ENCODE data around the gene CYP1B1.
A peak's percentile ranks its signal among the peaks of the same experiment; 100 is the strongest.
"Not testable (repeated sequence)": the region's sequence is repeated elsewhere in the genome, so short reads cannot be mapped to it uniquely, and the experiment has no call there.

The CYP1B1 gene

DNA sequence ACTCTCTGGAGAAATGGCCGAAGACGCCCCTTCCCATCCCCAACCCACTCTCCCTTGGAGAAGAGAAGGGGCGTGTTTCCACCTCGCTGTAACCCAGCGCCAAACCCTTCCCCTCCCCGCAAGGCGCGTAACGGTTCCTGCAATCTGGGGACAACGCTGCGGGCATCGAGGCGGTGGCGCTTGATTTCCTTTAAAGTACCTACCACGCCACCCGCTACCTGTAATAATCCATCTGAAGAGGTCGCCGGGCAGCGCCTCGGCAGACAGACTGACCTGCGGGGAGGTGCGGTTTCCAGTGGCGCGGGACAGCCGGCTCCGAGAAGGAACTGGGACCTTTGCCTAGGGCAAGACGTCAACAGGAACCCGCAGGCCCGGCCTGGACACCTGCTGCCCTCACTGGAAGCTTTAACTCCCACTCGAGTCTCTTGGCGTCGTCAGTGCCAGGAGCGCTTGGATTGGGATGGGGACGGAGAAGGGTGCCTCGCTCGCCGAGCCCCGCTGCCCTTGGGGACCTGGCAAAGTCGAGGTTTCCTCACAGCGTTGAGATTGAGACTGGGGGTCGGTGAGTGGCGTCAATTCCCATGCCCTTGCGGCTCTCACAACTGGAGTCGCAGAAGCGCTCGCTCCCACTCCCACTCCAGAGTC, at the start of gene CYP1B1:
CYP1B1 (minus strand) TSS at position 645 of the 645 bp plus-strand sequence. CDS start 763 bp downstream, outside the sequence.
- no peak for DNase-seq (ENCODE audit: low read depth in 2 of 3, low spot score in 1 of 3)

DNA sequence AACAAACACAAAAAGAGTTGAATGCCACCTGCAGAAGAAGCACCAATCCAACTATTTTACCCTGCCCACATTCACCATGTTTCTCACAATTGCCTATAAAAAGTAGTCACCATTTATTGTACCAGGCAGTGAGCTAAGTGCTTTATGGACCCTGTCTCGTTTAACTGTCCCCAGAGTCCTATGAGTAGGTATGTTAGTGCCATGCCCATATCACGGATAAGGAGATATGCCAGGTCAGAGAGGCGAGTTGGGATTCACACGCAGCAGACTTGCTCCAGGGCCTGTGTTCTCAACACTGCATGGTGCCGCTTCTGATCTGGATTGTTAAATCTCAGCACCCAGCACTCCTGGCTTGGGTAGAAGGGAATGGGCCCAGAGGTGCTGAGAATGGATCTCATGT, 49.1 kb upstream of the CYP1B1 start:
- DNase-seq (ENCODE audit: low read depth in 2 of 3, low spot score in 1 of 3): no peak

DNA sequence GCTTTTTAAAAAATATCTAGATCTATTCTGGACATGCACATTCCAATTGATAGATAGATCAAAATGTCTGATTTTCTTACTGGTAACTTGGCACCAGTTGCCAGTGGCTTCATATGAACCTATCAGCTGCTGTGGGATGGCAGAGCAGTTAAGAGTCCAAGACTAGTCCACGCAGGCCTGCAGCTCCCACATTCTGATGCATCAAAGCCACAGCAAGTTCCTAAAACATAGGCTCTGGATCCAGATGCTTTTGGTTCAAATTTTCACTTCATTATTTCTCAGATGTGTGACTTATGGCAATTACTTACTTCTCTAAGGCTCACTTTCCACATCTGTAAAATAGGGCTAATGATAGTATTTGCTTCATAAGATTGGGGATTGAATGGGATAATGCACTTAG, 48.0 kb upstream of the CYP1B1 start:
- DNase-seq (ENCODE audit: low read depth in 2 of 3, low spot score in 1 of 3): no peak

DNA sequence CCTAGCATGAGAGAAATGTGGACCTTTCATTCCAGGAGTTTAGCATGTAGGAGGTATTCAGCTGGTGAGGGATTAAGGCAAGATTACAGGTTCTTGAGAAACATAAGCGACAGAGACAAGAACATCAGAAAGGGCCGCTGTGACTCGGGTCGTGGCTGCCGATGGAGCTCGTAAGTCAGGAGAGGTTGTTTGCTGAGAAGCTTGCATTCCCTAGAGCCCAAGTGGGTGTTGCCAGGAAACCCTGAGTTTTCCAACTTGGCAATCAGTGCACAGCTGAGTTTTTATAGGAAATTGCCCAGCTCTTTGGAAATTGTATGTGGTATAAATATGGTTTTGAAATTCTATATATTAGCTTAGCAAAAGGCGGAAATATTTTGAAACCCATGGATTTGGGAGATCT, 46.4 kb upstream of the CYP1B1 start:
- no peak for DNase-seq (ENCODE audit: low read depth in 2 of 3, low spot score in 1 of 3)

DNA sequence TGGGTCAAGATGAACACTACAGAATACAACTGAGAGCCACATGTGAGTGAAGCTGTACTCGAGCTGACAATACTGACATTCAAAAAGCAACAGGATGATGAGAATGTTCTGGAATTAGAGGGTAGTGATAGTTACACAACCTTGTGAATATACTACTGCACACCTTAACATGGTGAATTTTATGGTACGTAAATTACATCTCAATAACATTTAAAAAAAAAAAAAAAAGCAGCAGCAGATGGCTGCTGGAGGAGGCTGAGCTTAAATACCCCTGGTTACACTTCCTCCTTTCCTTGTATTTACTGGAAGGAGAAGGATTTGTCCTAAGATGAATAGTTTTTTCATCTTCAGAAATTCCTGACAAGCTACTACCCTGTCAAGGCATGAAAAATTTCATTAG, 45.5 kb upstream of the CYP1B1 start:
- no peak for DNase-seq (ENCODE audit: low read depth in 2 of 3, low spot score in 1 of 3)

DNA sequence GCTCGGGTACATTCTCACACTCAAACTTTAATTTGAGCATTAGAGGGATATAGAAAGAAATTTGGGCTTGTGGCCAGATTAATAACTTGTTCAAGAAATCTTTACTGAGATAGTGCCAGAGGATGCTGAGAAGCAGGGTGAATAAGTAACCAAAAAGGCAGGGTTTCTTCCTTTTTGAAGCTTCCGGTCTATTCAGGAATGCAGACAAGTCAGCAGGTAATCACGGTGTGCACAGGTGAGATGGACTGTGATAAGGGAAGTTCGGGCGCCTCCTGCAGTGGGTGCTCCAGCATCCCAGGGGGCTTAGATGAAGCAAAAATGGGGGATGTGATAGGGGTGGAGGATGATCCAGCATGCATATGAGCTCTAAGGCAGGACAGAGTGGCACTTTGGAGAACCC, 44.9 kb upstream of the CYP1B1 start:
- DNase-seq (ENCODE audit: low read depth in 2 of 3, low spot score in 1 of 3): no peak

DNA sequence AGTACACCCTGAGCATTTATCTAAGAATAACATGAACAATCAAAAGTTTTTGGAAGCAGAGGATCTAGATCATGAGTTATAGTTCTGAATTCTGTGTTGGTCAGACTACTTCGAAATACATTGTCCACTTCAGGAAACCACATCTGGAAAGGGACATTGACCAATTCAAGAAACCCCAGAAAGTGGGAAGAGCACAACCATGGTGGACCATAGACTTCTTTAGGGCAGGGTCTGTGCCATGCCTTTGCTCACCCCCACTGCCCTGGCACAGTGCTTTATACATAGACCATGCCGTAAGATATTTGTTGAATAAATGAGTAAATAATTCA, 44.3 kb upstream of the CYP1B1 start:
- DNase-seq (ENCODE audit: low read depth in 2 of 3, low spot score in 1 of 3): no peak

DNA sequence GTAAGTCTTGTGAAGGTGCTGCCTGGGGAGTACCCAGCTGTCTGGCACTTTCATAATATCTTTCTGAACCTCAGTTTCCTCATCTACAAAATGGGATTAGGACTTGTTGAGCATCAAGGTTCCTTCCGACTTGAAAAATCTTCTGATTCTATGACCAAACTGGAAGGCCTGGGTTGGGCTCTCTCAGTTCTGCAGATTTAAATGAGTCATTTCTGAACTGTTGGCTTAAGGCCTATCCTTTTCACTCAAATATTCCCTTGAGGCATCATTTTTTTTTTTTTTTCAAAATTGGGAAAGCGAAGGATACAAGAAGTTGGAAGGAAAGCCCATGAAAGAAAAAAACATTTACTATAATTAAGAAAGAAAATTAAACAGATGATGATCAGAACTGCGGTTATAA, 40.8 kb upstream of the CYP1B1 start:
- no peak for DNase-seq (ENCODE audit: low read depth in 2 of 3, low spot score in 1 of 3)

DNA sequence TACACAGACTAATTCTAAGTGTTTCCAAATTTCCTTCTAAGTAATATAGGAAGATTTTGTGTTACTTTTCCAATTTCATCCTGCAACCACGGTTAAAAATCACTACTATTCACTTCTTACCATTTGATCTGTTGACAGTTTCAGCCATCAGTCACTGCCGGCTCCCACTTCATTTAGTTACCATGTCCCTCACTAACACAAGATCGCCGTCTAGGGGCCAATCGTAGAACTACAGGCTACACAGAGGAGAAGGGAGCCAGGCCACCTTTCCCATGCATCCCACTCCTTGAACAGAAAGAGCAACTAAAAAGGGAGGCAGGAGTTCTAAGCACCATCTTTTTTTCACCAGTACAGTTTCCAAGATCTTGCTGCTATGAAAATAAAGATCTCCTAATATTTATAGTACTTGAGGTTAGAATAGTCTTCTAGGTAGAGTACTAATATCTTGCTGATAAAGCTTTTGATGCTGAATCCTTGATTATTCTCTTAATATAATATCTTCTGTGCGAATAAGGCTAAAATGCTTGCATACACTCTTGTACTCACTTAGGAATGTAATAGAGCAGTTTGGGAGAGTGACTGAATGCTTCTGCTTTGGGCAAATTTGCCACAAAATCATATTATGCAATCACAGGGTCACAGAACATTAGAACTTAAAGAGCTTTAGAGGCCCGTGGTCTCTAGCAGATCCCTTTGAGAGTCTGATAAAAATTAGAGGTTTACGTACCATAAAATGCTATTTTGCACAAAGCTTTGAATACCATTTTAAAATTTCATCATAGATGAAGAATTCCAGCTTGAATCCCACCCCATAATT, 39.5 kb upstream of the CYP1B1 start:
- peak; percentile 65 to 82 (median 71) for DNase-seq (ENCODE audit: low read depth in 2 of 3, low spot score in 1 of 3)

DNA sequence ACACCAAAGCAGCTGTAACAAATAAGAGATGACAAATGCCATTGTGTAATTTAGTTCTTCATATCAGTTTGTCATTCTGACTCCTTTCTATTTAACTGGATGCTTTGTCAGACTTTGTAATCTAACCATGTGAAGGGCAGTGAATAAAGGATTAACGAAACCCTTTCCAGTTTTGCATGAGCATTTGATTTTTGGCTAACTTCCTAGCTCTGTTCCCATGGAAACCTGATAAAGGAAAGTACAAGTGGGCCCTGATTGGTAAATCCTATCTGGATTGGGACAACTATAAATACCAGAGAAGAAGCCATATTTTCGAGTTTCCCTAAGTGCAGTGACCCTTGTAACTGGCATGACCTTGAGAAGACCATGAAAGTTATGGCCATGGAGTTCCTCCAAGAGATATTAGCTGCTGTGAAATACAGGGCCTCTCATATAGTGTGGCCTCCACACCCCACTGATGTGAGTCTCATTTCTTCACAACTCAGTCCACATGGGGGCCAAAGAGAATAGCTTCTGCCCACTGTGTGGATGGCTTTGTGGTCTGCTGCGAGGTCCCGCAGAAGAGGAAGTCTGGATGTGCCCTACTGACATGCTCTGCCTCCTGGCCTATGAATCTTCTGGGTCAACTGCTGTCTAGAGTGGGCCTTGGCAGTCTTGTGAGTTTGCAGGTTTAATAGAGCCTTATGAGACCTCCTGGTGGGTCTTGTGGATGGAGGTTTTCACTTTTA, 38.2 kb upstream of the CYP1B1 start:
- DNase-seq (ENCODE audit: low read depth in 2 of 3, low spot score in 1 of 3): no peak

DNA sequence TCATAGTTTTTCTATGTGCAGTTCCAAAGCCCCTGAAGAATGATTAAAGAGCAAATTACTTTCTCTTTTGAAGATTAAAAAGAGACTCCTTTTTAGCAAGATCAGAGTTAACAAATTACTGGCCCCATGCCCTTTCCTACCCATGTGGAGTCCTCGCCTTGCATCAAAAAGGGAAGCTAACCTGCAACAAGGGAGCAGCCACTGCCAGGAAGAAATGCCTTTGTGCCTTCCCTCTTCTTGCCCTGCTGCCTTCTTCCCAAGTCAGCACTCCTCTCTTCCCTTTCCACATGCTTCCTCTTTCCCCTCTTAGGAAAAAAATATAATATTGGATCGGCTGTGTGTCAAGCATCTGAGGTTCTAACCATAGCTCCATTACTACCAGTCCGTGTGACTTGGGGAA, 37.1 kb upstream of the CYP1B1 start:
- DNase-seq (ENCODE audit: low read depth in 2 of 3, low spot score in 1 of 3): no peak

DNA sequence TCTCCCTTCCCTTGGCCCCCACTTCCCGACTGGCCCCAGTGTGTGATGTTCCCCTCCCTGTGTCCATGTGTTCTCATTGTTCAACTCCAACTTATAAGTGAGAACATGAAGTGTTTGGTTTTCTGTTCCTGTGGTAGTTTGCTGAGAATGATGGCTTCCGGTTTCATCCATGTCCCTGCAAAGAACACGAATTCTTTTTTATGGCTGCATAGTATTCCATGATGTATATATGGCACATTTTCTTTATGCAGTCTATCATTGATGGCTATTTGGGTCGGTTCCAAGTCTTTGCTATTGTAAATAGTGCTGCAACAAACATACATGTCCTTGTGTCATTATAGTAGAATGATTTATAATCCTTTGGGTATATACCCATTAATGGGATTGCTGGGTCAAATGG, 35.4 kb upstream of the CYP1B1 start:
- not testable (repeated sequence) for DNase-seq (ENCODE audit: low read depth in 2 of 3, low spot score in 1 of 3)

DNA sequence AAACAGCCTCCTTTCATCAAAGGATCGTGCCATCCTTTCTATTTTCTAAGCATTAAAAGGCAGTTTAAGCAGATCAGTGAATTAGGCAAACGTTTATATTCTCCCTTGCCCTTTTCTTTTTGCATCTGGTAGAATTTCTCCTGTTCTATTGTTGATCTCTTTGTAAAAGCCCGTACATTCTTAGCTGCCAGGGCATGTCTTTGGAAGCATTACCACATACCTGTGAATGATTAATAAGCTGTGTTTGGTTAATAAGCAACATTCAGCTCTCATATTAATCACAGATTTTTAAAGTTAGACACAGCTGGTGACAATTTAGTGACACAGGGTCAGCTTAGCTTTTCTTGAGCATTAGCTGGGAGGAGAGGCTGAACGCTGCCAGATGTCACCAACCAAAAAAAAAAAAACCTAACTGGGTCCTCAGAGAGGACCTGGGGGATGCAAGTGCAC, 33.8 kb upstream of the CYP1B1 start:
- no peak for DNase-seq (ENCODE audit: low read depth in 2 of 3, low spot score in 1 of 3)

DNA sequence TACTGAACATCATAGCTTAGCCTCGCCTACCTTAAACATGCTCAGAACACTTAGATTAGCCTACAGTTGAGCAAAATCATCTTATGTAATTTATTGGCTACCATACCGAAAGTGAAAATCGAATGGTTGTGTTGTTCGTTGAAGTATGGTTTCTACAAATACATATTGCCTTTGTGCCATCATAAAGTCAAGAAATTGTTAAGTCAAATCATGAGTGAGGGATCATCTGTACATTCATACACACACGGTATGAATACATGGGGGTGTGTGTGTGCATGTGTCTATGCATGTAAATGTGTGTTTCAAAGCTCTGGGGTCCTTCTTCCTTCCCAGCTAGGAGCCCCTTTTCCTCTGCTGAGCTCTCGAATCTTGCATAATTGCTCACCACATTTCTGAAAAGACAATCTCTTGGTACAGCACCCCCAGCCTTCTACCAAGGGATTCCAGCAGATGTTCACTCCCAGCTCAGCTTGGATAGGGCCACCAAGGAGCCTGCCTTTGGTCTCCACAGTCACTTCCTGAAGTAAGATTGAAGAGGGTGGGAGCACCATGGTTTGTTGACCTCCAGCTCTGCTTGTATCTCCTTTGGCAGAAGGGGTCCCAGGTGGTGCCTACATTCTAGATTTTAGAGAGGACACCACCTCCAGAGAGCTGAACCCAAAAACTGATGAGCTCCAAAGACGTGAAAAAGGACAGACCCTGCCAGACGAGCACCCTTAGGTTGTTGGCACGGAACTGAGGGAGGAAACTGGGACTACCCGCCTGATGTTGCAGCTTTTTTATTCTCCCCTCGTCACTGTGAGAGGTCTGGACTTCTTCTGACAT, 33.2 kb upstream of the CYP1B1 start:
- DNase-seq (ENCODE audit: low read depth in 2 of 3, low spot score in 1 of 3): no peak

DNA sequence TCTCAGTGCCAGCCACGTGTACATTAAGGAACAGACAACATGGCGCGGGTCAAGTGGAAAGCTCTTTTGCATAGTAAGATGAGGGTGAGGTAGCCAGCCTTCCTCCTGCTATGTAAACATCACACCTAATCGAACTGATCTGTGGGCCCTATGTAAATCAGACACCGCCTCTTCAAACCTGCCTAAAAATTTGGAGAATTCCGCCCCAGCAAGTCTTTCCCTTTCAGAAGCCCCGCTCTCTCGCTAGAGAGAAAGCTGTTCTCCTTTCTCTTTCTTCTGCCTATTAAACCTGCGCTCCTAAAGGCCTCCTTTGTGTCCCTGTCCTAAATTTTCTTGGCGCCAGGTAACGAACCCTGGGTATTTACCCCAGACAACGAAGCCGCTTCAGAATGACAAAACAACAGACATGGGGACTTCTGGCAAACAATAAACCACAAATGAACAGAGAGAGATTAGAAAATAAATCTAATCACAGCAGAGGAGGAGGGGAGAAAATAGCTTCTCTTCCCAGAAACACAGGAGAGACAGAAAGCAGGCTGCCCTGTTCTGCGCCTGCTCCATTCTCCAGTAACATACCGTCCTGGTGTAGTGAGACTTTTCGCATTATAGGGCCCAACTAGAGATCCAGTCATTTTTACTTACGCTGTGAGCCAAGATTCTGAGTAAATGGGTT, 31.9 kb upstream of the CYP1B1 start:
- no peak for DNase-seq (ENCODE audit: low read depth in 2 of 3, low spot score in 1 of 3)

DNA sequence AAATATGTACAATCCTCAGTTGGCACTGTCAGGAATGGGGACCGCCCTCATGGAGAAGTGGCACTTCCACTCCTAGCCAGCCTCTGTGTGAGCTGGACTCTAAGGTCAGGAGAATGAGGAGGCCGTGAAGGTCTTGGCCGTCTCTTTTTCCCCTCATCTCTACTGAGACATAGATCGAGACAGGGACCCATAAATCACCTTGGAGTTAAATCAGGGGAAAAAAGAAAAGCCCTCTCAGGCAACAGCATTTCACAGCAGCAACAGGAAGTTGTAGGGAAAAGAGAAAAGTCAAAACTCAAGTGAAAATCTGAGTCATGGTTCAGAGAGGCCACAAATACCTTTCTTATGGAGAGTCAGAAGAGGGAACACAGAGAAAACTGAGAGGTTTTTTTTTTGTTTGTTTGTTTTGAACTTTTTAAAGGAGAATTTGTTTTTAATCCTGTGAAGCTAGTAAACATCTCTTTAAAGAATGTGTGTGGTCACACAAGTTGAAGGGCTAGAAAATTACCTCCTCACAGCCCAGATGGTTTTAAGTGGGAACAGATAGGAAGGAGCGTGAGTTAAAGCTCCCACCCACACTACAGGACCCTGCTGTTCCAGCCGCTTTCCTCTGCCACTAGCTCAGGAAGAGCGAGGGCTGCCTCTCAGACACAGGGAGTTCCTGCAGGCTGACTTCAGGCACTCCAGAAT, 30.6 kb upstream of the CYP1B1 start:
- no peak for DNase-seq (ENCODE audit: low read depth in 2 of 3, low spot score in 1 of 3)

DNA sequence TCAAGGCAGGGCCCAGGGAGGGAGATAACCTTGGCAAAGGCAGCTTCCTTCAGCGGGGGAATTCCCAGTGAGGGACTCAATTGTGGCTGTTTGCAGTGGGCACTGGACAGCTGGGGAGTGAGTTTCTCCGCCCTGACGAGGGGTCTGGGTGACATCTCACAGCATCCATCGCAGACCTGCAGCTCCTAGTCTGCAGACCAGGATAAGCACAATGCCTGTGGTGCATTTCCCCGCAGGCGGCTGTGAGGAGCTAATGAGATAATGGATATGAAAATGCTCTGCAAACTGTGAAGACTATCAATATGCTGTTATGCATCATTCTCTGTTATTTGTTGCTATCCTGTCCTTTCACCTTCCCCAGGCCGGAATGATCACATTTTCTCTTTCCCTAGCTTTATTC, 30.0 kb upstream of the CYP1B1 start:
- DNase-seq (ENCODE audit: low read depth in 2 of 3, low spot score in 1 of 3): no peak

DNA sequence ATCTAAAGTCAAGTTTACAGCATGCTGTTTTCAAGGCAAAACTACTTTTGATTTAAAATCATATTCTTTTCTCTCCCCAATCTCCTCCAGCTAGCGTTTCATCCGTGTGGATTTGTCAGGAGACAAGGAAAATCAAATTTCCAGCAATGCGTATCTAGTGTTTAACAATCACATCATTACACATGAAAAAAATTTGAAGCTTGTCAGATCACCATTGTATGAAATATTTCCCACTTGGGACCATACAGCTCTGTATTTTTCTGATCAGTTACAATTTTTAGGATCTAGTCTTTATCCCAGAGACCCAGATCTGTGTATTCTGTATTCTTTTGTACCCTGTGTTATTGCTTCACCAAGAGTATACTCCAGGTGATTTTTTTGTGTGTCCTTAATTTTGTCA, 28.6 kb upstream of the CYP1B1 start:
- no peak for DNase-seq (ENCODE audit: low read depth in 2 of 3, low spot score in 1 of 3)

DNA sequence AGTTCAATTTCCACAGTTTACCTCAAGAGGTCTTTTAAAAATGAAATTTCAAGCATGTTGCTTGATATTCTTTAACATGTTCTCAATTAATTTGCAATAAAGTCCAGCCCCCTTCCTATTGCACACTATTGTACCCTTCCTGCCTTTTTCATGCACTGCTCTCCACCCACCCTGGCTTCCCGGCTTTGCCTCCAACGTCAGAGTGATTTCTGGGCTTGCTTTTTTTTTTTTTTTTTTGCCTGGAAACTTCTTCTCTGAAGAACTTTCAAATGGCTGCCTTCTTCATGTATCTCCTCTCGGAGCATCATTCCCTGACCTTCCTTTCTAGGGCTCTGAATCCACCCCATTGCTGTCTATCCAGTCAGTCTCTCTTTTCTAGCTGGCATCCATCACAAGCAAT, 24.4 kb upstream of the CYP1B1 start:
- no peak for DNase-seq (ENCODE audit: low read depth in 2 of 3, low spot score in 1 of 3)
